Dedifferentiated amniotic fluid mesenchymal stem cell (primary cell): Measurements from ENCODE around the gene FAM168A.

Experiments
- DNase-seq: peaks from one replicate; pipeline ENCODE4 v3.0.0-alpha.2; 2016; ENCODE audit errors: extremely low spot score

Gene FAM168A

GRCh38 chr11:73428227-73428626 is 169.7 kb downstream of the FAM168A start:
- no peak for DNase-seq

GRCh38 chr11:73426219-73426850 is 171.6 kb downstream of the FAM168A start:
- DNase-seq, result no peak

GRCh38 chr11:73425108-73425507 is 172.8 kb downstream of the FAM168A start:
- DNase-seq, result no peak

GRCh38 chr11:73423506-73423905 is 174.4 kb downstream of the FAM168A start:
- no peak for DNase-seq

- DNase-seq, result no peak
These were observed 175.0 kb downstream of the FAM168A start for GRCh38 chr11:73422886-73423285.

- no peak for DNase-seq
These were observed 177.8 kb downstream of the FAM168A start for GRCh38 chr11:73420136-73420535.

GRCh38 chr11:73416786-73417185 is 181.1 kb downstream of the FAM168A start:
- no peak for DNase-seq

GRCh38 chr11:73415854-73416615 is 181.9 kb downstream of the FAM168A start:
- no peak for DNase-seq

GRCh38 chr11:73414977-73415651 is 182.8 kb downstream of the FAM168A start:
- no peak for DNase-seq

GRCh38 chr11:73413256-73413655 is 184.7 kb downstream of the FAM168A start:
- DNase-seq, result no peak

GRCh38 chr11:73412308-73412707 is 185.6 kb downstream of the FAM168A start:
- no peak for DNase-seq

- no peak for DNase-seq
These were observed 186.9 kb downstream of the FAM168A start for GRCh38 chr11:73411031-73411430.

GRCh38 chr11:73410627-73411026 is 187.3 kb downstream of the FAM168A start:
- no peak for DNase-seq

GRCh38 chr11:73409431-73409830 is 188.5 kb downstream of the FAM168A start:
- no peak for DNase-seq

GRCh38 chr11:73406619-73407018 is 191.3 kb downstream of the FAM168A start:
- no peak for DNase-seq

- no peak for DNase-seq
These were observed 191.8 kb downstream of the FAM168A start for GRCh38 chr11:73406131-73406530.

GRCh38 chr11:73405146-73405510 is 192.8 kb downstream of the FAM168A start:
- DNase-seq, result no peak

- DNase-seq, result no peak
These were observed 193.3 kb downstream of the FAM168A start for GRCh38 chr11:73404506-73405145.

GRCh38 chr11:73404048-73404447 is 193.9 kb downstream of the FAM168A start:
- DNase-seq, result no peak

- no peak for DNase-seq
These were observed 194.4 kb downstream of the FAM168A start for GRCh38 chr11:73403541-73403940.

- DNase-seq, result no peak
These were observed 195.1 kb downstream of the FAM168A start for GRCh38 chr11:73402834-73403185.
